Measurements from ENCODE around the gene PIK3R3.

DNA sequence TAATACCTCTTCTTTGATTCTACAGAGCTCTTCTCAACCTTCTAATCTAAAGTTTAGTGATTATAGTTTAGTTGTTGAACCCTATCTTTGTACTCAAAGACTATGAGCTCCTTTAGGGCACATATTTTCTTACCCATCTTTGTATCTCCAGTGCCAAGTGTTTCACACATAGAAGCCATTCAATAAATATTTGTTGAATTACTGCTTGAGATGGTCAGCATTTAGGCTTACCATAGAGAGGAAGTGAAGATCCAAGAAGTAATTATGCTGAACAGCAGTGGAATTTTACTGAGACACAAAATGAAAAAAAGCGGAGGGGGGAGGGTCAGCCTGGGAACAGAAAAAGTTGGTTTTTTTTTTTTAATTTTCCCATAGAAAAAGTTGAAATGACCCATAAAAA is 21.9 kb downstream of the PIK3R3 start:
- TF ChIP-seq, protein P1, sequence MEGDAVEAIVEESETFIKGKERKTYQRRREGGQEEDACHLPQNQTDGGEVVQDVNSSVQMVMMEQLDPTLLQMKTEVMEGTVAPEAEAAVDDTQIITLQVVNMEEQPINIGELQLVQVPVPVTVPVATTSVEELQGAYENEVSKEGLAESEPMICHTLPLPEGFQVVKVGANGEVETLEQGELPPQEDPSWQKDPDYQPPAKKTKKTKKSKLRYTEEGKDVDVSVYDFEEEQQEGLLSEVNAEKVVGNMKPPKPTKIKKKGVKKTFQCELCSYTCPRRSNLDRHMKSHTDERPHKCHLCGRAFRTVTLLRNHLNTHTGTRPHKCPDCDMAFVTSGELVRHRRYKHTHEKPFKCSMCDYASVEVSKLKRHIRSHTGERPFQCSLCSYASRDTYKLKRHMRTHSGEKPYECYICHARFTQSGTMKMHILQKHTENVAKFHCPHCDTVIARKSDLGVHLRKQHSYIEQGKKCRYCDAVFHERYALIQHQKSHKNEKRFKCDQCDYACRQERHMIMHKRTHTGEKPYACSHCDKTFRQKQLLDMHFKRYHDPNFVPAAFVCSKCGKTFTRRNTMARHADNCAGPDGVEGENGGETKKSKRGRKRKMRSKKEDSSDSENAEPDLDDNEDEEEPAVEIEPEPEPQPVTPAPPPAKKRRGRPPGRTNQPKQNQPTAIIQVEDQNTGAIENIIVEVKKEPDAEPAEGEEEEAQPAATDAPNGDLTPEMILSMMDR (IDR thresholded peaks at IDR 0.05): no peak
- TF ChIP-seq POLR2A (IDR thresholded peaks at IDR 0.05): no peak

All from stomach (tissue), 4 donors.